Measurements from ENCODE around the gene THEMIS2.
"Not testable (repeated sequence)": the region's sequence is repeated elsewhere in the genome, so short reads cannot be mapped to it uniquely, and the experiment has no call there.

Gene THEMIS2

GRCh38 chr1:27863538-27863915 is 8.8 kb upstream of the THEMIS2 start:
- DNase-seq = no peak

DNA sequence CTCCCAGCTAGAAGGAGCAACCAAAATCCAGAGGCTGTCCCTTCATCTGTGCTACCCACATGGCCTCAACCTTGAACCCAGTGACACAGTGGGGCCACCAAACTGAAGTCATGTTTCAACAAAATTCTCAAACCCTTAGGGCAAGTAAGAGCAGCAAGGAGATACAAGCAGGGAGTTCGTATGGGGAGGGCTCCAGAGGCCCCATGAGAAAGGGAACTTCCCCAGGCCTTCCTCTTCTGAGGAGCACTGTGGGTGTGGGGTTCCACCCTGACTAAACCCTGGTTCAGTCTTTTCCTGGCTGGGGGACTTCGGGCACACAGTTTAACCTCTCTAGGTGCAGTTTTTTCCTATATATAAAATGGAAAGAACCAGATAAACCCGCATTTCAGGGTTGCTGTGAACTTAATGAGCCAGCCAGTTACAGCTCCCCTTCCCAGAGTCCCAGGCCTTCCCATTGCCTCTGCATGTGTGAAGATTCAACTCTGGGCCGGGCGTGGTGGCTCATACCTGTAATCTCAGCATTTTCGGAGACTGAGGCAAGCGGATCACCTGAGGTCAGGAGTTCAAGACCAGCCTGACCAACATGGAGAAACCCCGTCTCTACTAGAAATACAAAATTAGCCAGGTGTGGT is 8.0 kb upstream of the THEMIS2 start:
- no peak for DNase-seq

DNA sequence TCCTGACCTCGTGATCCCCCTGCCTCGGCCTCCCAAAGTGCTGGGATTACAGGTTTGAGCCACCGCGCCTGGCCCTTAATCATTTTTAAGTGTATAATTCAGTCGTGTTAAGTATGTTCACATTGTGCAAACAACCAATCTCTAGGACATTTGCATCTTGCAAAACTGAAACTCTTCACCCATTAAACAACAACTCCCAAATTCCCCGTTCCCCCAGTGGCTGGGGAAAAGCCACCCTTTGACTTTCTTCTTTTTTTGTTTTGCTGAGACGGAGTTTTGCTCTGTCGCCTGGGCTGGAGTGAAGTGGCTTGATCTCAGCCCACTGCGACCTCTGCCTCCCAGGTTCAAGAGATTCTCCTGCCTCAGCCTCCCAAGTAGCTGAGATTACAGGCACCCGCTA is 6.5 kb upstream of the THEMIS2 start:
- DNase-seq = no peak

DNA sequence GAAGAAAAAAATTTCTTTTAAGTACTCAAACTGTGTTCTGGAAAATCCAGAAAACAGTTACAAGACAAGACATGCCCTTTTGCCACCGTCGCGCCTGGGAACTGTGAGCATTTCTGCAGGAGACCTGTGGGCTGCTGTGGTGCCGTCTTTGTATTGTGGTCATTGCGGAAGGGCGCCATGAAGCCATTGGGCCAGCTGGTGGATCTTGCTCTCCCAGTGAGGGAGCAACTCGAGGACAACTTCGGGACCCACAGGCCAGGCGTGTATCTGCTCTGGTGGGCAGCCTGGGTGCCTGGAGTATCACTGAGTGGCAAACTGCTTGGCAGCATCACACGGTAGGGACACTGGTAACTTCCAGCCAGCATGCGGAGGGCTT is 3.8 kb upstream of the THEMIS2 start:
- no peak for DNase-seq

DNA sequence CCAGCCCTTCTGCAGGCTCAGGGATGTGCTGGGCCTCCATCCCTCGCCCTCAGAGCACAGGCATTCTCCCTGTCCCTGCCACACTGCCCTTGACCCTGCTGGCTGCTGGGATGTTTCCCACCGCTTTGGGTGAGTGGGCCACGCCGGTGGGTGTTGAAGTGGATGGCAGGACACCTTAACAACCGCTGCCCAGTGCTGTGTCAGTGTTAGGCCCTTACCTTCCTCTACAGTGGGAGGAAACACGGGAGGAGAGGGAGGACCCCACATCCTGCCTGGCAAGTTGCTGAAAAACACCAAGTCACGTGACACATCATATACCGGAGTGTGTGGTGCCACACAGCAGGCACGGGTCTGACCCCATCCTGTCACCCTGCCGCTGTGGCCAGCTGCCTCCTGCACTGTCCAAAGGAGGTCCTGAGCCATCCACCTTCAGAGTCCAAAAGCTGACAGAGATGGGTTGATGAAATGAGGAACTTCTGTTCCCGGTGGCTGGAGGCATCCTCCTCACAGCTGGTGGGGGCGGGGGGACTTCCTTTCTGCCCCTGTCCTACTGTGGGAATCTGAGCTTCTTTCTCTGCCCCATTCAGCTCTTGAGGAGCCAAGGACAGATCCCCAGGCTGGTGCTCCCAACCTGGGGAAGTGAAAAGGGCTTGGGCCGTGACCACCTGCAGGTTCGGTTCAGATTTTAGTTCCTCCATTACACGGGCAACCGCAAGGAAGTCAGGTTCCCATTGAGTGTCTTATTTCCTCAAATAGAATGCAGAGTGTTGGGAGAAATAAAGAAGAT is 3.2 kb upstream of the THEMIS2 start:
- peak; percentile 75 for DNase-seq

GRCh38 chr1:27869719-27870085 is 2.6 kb upstream of the THEMIS2 start:
- no peak for DNase-seq

DNA sequence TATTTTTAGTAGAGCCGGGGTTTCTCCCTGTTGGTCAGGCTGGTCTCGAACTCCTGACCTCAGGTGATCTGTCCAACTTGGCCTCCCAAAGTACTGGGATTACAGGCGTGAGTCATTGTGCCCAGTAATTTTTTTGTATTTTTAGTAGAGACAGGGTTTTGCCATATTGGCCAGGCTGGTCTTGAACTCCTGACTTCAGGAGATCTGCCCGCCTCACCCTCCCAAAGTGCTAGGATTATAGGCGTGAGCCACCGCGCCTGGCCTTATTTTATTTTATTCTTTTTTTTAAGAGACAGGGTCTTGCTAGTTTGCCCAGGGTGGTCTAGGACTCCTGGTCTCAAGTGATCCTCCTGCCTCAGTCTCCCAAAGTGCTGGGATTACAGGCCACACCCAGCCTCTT is 1.3 kb upstream of the THEMIS2 start:
- not testable (repeated sequence) for DNase-seq

DNA sequence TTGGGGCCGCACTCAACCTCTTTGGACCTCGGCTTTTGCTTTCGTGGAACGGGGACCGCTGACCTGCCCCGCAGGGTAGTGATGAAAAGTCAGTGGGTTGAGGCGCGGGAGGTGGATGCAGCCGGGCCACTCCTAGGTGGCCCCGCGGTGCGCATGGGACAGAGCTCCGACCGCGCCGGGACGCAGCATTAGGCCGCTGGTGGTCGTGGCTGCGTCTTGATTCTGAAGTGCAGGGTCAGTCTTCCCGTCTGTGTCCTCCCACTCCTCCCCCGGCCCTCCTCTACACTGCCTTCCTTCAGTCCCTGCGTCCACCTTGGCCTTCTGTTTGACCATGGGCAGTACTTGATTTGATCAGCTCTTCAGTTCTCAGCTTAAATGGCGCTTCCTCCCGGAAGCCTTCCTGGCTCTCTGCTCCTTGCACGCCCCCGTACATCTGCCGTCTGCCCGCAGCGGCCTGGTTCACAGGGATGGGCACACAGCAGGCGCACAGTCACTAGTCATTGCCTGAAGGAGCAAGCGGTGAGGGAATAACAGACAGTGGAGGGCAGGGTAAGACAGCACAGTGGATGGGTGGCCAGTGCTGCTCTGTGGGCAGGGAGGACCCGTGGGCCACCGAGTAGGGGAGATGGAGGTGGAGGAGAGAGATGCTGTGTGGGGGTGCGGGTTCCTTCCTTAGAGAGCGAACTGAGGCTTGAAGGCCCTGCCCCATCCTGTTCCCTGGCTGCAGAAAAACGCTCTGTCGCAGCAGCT is 633 bp downstream of the THEMIS2 start:
- DNase-seq = no peak

- DNase-seq = no peak
Measured at GRCh38 chr1:27873671-27874384, 1.5 kb downstream of the THEMIS2 start.

DNA sequence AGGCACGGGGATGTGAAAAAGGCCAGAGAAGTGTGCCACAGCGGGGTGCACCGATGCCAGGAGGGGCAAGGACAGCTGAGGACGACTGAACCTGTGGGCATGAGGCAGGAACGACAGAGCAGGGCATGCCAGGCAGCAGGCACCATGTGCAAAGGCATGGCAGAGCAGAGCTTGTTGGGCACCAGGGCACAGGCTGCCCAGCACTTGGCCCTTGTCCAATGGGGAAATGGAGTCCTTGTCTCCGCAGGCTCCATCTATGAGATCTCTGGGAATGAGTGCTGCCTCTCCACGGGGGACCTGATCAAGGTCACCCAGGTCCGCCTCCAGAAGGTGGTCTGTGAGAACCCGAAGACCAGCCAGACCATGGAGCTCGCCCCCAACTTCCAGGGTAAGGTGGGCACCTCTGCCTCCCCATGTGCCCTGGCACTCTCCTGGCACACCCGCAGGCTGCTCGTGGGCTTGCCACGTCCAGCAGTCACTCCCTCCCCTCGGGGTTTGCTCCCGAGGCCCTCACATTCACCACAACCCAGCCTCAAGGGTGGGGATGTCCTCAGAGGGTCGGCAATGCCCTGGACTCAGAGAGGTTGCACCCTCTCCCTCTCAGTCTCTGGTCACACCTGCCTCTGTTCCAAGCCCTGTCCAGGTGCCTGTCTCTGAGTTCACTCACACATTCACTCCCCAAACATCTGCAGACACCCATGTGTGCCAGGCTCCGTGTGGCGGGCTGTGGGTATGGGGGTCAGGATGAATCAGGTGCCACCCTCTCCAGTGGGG is 4.2 kb downstream of the THEMIS2 start:
- DNase-seq = no peak

GRCh38 chr1:27877115-27877416 is 4.7 kb downstream of the THEMIS2 start:
- no peak for DNase-seq

- DNase-seq = no peak
Measured at GRCh38 chr1:27878039-27878438, 5.7 kb downstream of the THEMIS2 start.

- no peak for DNase-seq
Measured at GRCh38 chr1:27878787-27879335, 6.5 kb downstream of the THEMIS2 start.

DNA sequence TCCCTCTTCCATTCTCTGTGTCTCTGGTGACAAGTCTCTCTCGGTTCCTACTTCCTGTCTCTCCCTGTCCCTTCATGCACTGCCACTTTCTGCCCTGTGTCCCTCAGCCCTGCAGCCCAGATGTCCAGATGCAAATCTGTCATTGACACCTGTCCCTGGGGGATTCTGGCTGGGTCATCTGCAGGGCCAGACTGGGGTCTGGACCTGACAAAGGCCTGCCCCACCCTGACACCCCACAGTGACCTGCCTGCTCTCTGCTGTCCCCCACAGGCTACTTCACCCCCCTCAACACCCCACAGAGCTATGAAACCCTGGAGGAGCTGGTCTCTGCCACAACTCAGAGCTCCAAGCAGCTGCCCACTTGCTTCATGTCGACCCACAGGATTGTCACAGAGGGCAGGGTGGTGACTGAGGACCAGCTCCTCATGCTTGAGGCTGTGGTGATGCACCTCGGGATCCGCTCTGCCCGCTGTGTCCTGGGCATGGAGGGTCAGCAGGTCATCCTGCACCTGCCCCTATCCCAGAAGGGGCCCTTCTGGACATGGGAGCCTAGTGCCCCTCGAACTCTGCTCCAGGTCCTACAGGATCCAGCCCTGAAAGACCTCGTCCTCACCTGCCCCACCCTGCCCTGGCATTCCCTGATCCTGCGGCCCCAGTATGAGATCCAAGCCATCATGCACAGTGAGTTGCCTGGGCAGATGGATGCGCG is 7.2 kb downstream of the THEMIS2 start:
- no peak for DNase-seq

GRCh38 chr1:27882543-27882903 is 10.2 kb downstream of the THEMIS2 start:
- no peak for DNase-seq

GRCh38 chr1:27883536-27883935 is 11.2 kb downstream of the THEMIS2 start:
- DNase-seq = no peak

GRCh38 chr1:27884006-27884954 is 11.9 kb downstream of the THEMIS2 start:
- no peak for DNase-seq

GRCh38 chr1:27885114-27885528 is 12.8 kb downstream of the THEMIS2 start:
- no peak for DNase-seq

GRCh38 chr1:27885621-27886352 is 13.4 kb downstream of the THEMIS2 start:
- no peak for DNase-seq

GRCh38 chr1:27886353-27886679 is 14.0 kb downstream of the THEMIS2 start:
- DNase-seq = no peak
